Stomach smooth muscle (tissue), 2 donors: ENCODE measurements around the gene PSEN2.
A peak's percentile ranks its signal among the peaks of the same experiment; 100 is the strongest.
"Not testable (repeated sequence)": the region's sequence is repeated elsewhere in the genome, so short reads cannot be mapped to it uniquely, and the experiment has no call there.

Source experiments
- H3K27ac ChIP-seq: one replicate; pipeline ENCODE4 v1.7.0; 2013; ENCODE audit warnings: mild to moderate bottlenecking, low read length, inconsistent platforms
- H3K27me3 ChIP-seq, 2 donors: one replicate each; pipeline ENCODE4 v1.7.0; 2013; ENCODE audit warnings: low read length in 2 of 2; ENCODE audit not compliant: insufficient read depth in 2 of 2, control insufficient read depth in 1 of 2
- H3K36me3 ChIP-seq, 2 donors: one replicate each; pipeline ENCODE4 v1.7.0; 2013; ENCODE audit warnings: low read length in 2 of 2; ENCODE audit not compliant: control insufficient read depth in 2 of 2, insufficient read depth in 2 of 2
- H3K4me1 ChIP-seq: one replicate; pipeline ENCODE4 v1.7.0; 2013; ENCODE audit warnings: low read length; ENCODE audit not compliant: control insufficient read depth, insufficient read depth
- H3K4me3 ChIP-seq, 2 donors: one replicate each; pipeline ENCODE4 v1.7.0; 2013; ENCODE audit warnings: low read length in 2 of 2
- H3K9ac ChIP-seq, 2 donors: one replicate each; pipeline ENCODE4 v1.7.0; 2013; ENCODE audit warnings: low read length in 2 of 2, mild to moderate bottlenecking in 1 of 2
- H3K9me3 ChIP-seq, 2 donors: one replicate each; pipeline ENCODE4 v1.7.0; 2013; ENCODE audit warnings: low read length in 2 of 2; ENCODE audit not compliant: control insufficient read depth in 2 of 2
- donor health status: healthy.
- donor health status: Pancreatic carcinoma.

Gene PSEN2

GRCh38 chr1:226919995-226920394 is 49.6 kb downstream of the PSEN2 start:
- Histone ChIP-seq H3K9ac (no peak overlapping the region), H3K27ac (no peak overlapping the region), H3K27me3 (no peaks in the 10 kb centered on the region), H3K9me3 (no peaks in the 10 kb centered on the region), H3K4me1 (no peaks in the 10 kb centered on the region), H3K36me3 (peaks cover 4 to 7% of the 10 kb centered on the region in 2 donors), H3K4me3 (no peak overlapping the region)

- Histone ChIP-seq H3K9ac (no peak overlapping the region), H3K4me3 (no peak overlapping the region), H3K4me1 (no peaks in the 10 kb centered on the region), H3K27ac (no peak overlapping the region), H3K9me3 (no peaks in the 10 kb centered on the region), H3K36me3 (peaks cover 4 to 7% of the 10 kb centered on the region in 2 donors), H3K27me3 (no peaks in the 10 kb centered on the region)
Measured at GRCh38 chr1:226920446-226920894, 50.1 kb downstream of the PSEN2 start.

GRCh38 chr1:226921504-226921903 is 51.1 kb downstream of the PSEN2 start:
- H3K4me3 ChIP-seq = no peak overlapping the region
- no peaks in the 10 kb centered on the region for H3K27me3 ChIP-seq
- peaks cover 4 to 7% of the 10 kb centered on the region in 2 donors for H3K36me3 ChIP-seq
- H3K4me1 ChIP-seq = no peaks in the 10 kb centered on the region
- H3K27ac ChIP-seq = no peak overlapping the region
- no peak overlapping the region for H3K9ac ChIP-seq
- H3K9me3 ChIP-seq = no peaks in the 10 kb centered on the region

GRCh38 chr1:226929260-226930111 is 59.1 kb downstream of the PSEN2 start:
- not testable (repeated sequence) for H3K36me3 ChIP-seq, H3K27ac ChIP-seq, H3K4me1 ChIP-seq, H3K9ac ChIP-seq, H3K27me3 ChIP-seq, H3K4me3 ChIP-seq, H3K9me3 ChIP-seq

GRCh38 chr1:226934483-226935237 is 64.2 kb downstream of the PSEN2 start:
- H3K9ac ChIP-seq = no peak overlapping the region
- peaks cover 10% of the 10 kb centered on the region for H3K4me1 ChIP-seq
- H3K36me3 ChIP-seq = no peaks in the 10 kb centered on the region
- H3K27me3 ChIP-seq = no peaks in the 10 kb centered on the region
- no peaks in the 10 kb centered on the region for H3K9me3 ChIP-seq
- H3K4me3 ChIP-seq = no peak overlapping the region
- no peak overlapping the region for H3K27ac ChIP-seq

- Histone ChIP-seq H3K9ac (peak overlapping the region; percentile 13 to 77), H3K36me3 (no peaks in the 10 kb centered on the region), H3K4me3 (no peak overlapping the region), H3K27ac (peak overlapping the region; percentile 99), H3K4me1 (peaks cover 33% of the 10 kb centered on the region), H3K27me3 (no peaks in the 10 kb centered on the region), H3K9me3 (no peaks in the 10 kb centered on the region)
Measured at GRCh38 chr1:226937940-226938725, 67.7 kb downstream of the PSEN2 start.

- Histone ChIP-seq H3K9me3 (no peaks in the 10 kb centered on the region), H3K4me1 (peaks cover 40% of the 10 kb centered on the region), H3K27me3 (no peaks in the 10 kb centered on the region), H3K9ac (peak overlapping the region; percentile 77 to 94), H3K36me3 (no peaks in the 10 kb centered on the region), H3K27ac (peak overlapping the region; percentile 99), H3K4me3 (peak overlapping the region; percentile 88 to 96)
Measured at GRCh38 chr1:226938903-226939437, 68.6 kb downstream of the PSEN2 start.

- H3K4me1 ChIP-seq = peaks cover 46% of the 10 kb centered on the region
- H3K27ac ChIP-seq = peak overlapping the region; percentile 99
- H3K4me3 ChIP-seq = peak overlapping the region; percentile 88 to 96
- H3K27me3 ChIP-seq = no peaks in the 10 kb centered on the region
- H3K36me3 ChIP-seq = no peaks in the 10 kb centered on the region
- no peaks in the 10 kb centered on the region for H3K9me3 ChIP-seq
- H3K9ac ChIP-seq = peak overlapping the region; percentile 77 to 94
Measured at GRCh38 chr1:226939438-226940028, 69.1 kb downstream of the PSEN2 start.

- Histone ChIP-seq H3K9ac (peak within 1 kb of the TSS; percentile 77 to 94), H3K27ac (peak within 1 kb of the TSS; percentile 99), H3K4me3 (peak within 1 kb of the TSS; percentile 88 to 96), H3K36me3 (no peaks in the 10 kb centered on the region), H3K27me3 (no peaks in the 10 kb centered on the region), H3K9me3 (no peaks in the 10 kb centered on the region), H3K4me1 (peaks cover 50% of the 10 kb centered on the region)
Measured at GRCh38 chr1:226940029-226940805, 69.8 kb downstream of the PSEN2 start, which contains the start of gene COQ8A. COQ8A (plus strand) TSS chr1:226940294; CDS start chr1:226961386, 21,092 bp downstream.
